ENCODE measurements around the gene BUD13.
A peak's percentile ranks its signal among the peaks of the same experiment; 100 is the strongest.
"Not testable (repeated sequence)": the region's sequence is repeated elsewhere in the genome, so short reads cannot be mapped to it uniquely, and the experiment has no call there.

BUD13 gene

GRCh38 chr11:116792144-116792868, 19.5 kb upstream of the BUD13 start:
- no peak for DNase-seq

GRCh38 chr11:116791813-116792143, 19.0 kb upstream of the BUD13 start, which contains the start of gene APOA5:
Gene APOA5, minus strand, starts transcription at chr11:116791879. Its CDS starts 19 bp downstream, at chr11:116791860.
- DNase-seq, result no peak

- peak; percentile 74 for DNase-seq
These were observed 18.4 kb upstream of the BUD13 start for GRCh38 chr11:116791002-116791812.

- DNase-seq, result no peak
These were observed 17.6 kb upstream of the BUD13 start for GRCh38 chr11:116790167-116791001.

- no peak for DNase-seq
These were observed 16.2 kb upstream of the BUD13 start for GRCh38 chr11:116788975-116789374.

GRCh38 chr11:116788534-116788933, 15.7 kb upstream of the BUD13 start:
- no peak for DNase-seq

GRCh38 chr11:116787786-116788486, 15.1 kb upstream of the BUD13 start, which contains the start of gene ZPR1:
Gene ZPR1, minus strand, starts transcription at chr11:116788023. Its CDS starts 33 bp downstream, at chr11:116787990.
- peak; percentile 86 for DNase-seq

GRCh38 chr11:116787436-116787785, 14.6 kb upstream of the BUD13 start:
- no peak for DNase-seq

- DNase-seq, result no peak
These were observed 14.2 kb upstream of the BUD13 start for GRCh38 chr11:116786966-116787365.

- DNase-seq, result no peak
These were observed 13.5 kb upstream of the BUD13 start for GRCh38 chr11:116786326-116786725.

GRCh38 chr11:116782728-116783127, 9.9 kb upstream of the BUD13 start:
- DNase-seq, result peak; percentile 67

- DNase-seq, result no peak
These were observed 5.8 kb upstream of the BUD13 start for GRCh38 chr11:116778556-116778955.

- DNase-seq, result no peak
These were observed 4.3 kb upstream of the BUD13 start for GRCh38 chr11:116777056-116777455.

GRCh38 chr11:116776522-116776984, 3.8 kb upstream of the BUD13 start:
- DNase-seq, result no peak

GRCh38 chr11:116775975-116776374, 3.2 kb upstream of the BUD13 start:
- DNase-seq, result no peak

GRCh38 chr11:116774661-116775060, 1.9 kb upstream of the BUD13 start:
- DNase-seq, result no peak

- DNase-seq, result peak; percentile 57
These were observed 663 bp upstream of the BUD13 start for GRCh38 chr11:116773203-116774097.

- no peak for DNase-seq
These were observed 852 bp downstream of the BUD13 start for GRCh38 chr11:116771935-116772334.

- no peak for DNase-seq
These were observed 10.7 kb downstream of the BUD13 start for GRCh38 chr11:116762132-116762531.

- not testable (repeated sequence) for DNase-seq
These were observed 16.7 kb downstream of the BUD13 start for GRCh38 chr11:116756044-116756443.

- DNase-seq, result no peak
These were observed 22.6 kb downstream of the BUD13 start for GRCh38 chr11:116750070-116750718.
